Ishikawa (cell line): ENCODE results near the gene LFNG.

Experiments
- CEBPB ChIP-seq: IDR thresholded peaks from 2 replicates; pipeline ENCODE4 v1.6.1; 2012
- CREB1 ChIP-seq: IDR thresholded peaks from 2 replicates; pipeline ENCODE4 v1.6.1; 2012; ENCODE audit warnings: low read depth
- EGR1 ChIP-seq: IDR thresholded peaks from 2 replicates; pipeline ENCODE4 v1.6.1; 2012
- EP300 ChIP-seq: IDR thresholded peaks from 2 replicates; pipeline ENCODE4 v1.6.1; 2012; ENCODE audit warnings: borderline replicate concordance
- FOXM1 ChIP-seq: IDR thresholded peaks from 2 replicates; pipeline ENCODE4 v1.6.1; 2012; ENCODE audit warnings: low read depth, borderline replicate concordance
- NFIC ChIP-seq: IDR thresholded peaks from 2 replicates; pipeline ENCODE4 v1.6.1; 2012
- RAD21 ChIP-seq: IDR thresholded peaks from 2 replicates; pipeline ENCODE4 v1.6.1; 2012; ENCODE audit warnings: low read depth
- TAF1 ChIP-seq: IDR thresholded peaks from 2 replicates; pipeline ENCODE4 v1.6.1; 2012; ENCODE audit warnings: low read depth, mild to moderate bottlenecking
- TCF12 ChIP-seq: IDR thresholded peaks from 2 replicates; pipeline ENCODE4 v1.6.1; 2012; ENCODE audit warnings: low read depth
- TEAD4 ChIP-seq: IDR thresholded peaks from 2 replicates; pipeline ENCODE4 v1.6.1; 2012
- YY1 ChIP-seq: IDR thresholded peaks from 2 replicates; pipeline ENCODE4 v1.6.1; 2012; ENCODE audit warnings: low read depth
- ZBTB7A ChIP-seq: IDR thresholded peaks from 2 replicates; pipeline ENCODE4 v1.6.1; 2012; ENCODE audit warnings: low read depth
- TF ChIP-seq, protein P1 (sequence below): IDR thresholded peaks from 2 replicates; pipeline ENCODE4 v1.6.1; 2012
- TF ChIP-seq, protein P2 (sequence below): IDR thresholded peaks from 2 replicates; pipeline ENCODE4 v1.6.1; 2012
- TF ChIP-seq, protein P3 (sequence below): IDR thresholded peaks from 2 replicates; pipeline ENCODE4 v1.6.1; 2012; ENCODE audit warnings: low read depth, mild to moderate bottlenecking

The LFNG gene

DNA sequence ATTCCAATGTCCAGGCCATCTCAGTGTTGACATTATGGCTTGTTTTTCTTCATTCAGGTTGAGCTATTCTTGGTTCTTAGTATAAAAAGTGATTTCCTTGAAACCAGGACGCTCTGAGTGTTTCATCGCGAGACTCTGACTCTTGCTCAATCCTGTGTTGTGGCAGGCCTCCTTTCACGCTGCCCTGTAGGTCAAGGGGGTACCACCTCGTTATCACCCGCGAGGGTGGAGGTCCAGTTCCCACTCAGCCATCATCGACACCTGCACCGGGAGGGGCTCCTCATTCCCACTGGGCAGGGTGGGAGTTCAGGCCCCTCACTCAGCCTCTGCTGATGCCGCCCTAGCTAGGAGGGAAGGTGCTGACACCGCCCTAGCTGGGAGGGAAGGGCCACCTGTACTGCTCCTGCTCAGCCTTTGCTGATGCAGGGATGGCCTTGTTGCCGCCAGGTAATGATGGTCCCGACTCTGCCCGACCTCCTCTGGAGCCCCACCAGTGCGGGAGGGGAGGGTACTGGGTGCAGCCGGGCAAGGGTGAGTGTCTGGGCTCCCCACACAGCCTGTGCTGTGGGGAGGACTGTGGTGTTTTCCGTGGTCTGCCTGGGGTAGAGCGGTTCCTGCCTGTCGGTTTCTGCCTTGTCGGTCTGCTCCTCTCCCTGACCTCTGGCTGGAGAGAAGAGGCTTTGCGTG is 55.6 kb downstream of the LFNG start:
- no peak for TF ChIP-seq YY1
- TF ChIP-seq CEBPB: no peak
- TF ChIP-seq, protein P1, sequence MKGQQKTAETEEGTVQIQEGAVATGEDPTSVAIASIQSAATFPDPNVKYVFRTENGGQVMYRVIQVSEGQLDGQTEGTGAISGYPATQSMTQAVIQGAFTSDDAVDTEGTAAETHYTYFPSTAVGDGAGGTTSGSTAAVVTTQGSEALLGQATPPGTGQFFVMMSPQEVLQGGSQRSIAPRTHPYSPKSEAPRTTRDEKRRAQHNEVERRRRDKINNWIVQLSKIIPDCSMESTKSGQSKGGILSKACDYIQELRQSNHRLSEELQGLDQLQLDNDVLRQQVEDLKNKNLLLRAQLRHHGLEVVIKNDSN: no peak
- no peak for TF ChIP-seq TCF12
- TF ChIP-seq FOXM1: no peak
- TF ChIP-seq EP300: no peak
- no peak for TF ChIP-seq CREB1
- TF ChIP-seq TAF1: no peak
- TF ChIP-seq RAD21: no peak
- no peak for TF ChIP-seq EGR1
- TF ChIP-seq ZBTB7A: no peak
- TF ChIP-seq, protein P2, sequence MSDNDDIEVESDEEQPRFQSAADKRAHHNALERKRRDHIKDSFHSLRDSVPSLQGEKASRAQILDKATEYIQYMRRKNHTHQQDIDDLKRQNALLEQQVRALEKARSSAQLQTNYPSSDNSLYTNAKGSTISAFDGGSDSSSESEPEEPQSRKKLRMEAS: no peak
- TF ChIP-seq, protein P3, sequence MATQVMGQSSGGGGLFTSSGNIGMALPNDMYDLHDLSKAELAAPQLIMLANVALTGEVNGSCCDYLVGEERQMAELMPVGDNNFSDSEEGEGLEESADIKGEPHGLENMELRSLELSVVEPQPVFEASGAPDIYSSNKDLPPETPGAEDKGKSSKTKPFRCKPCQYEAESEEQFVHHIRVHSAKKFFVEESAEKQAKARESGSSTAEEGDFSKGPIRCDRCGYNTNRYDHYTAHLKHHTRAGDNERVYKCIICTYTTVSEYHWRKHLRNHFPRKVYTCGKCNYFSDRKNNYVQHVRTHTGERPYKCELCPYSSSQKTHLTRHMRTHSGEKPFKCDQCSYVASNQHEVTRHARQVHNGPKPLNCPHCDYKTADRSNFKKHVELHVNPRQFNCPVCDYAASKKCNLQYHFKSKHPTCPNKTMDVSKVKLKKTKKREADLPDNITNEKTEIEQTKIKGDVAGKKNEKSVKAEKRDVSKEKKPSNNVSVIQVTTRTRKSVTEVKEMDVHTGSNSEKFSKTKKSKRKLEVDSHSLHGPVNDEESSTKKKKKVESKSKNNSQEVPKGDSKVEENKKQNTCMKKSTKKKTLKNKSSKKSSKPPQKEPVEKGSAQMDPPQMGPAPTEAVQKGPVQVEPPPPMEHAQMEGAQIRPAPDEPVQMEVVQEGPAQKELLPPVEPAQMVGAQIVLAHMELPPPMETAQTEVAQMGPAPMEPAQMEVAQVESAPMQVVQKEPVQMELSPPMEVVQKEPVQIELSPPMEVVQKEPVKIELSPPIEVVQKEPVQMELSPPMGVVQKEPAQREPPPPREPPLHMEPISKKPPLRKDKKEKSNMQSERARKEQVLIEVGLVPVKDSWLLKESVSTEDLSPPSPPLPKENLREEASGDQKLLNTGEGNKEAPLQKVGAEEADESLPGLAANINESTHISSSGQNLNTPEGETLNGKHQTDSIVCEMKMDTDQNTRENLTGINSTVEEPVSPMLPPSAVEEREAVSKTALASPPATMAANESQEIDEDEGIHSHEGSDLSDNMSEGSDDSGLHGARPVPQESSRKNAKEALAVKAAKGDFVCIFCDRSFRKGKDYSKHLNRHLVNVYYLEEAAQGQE: no peak
- TF ChIP-seq TEAD4: no peak
- no peak for TF ChIP-seq NFIC

DNA sequence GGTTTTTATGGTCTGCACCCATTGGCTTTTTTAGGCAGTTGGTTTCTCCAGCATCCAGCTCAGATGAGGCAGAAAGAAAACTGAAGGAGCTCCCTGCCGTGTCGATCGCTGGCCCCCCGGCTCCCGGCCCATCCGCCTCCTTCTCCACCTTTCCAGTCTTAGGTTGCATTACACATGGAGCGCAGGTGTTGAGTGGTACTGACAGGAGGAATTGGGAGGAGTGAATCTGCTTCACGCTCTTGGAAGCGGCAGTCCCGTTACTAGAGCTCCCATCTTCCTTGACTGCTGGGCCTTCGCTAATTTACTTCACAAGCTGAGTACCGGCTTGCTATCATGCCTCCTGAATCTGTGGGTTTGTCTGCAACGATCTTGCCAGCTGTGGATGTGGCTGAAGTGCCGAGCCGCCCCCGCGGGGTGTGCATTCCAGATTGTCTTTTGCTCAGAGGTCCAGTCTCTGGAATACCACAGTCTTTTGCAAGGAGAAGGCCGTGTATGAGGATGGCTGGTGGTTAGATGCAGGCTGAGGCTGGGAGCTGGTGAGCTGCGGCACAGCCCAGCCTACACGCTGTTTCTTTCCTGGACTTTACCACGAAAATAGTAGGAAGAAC is 56.3 kb downstream of the LFNG start:
- no peak for TF ChIP-seq CEBPB
- no peak for TF ChIP-seq TCF12
- no peak for TF ChIP-seq EGR1
- no peak for TF ChIP-seq EP300
- TF ChIP-seq ZBTB7A: no peak
- no peak for TF ChIP-seq NFIC
- TF ChIP-seq TEAD4: no peak
- no peak for TF ChIP-seq TAF1
- TF ChIP-seq FOXM1: no peak
- no peak for TF ChIP-seq YY1
- TF ChIP-seq CREB1: no peak
- TF ChIP-seq, protein P1: no peak
- TF ChIP-seq, protein P3: no peak
- TF ChIP-seq, protein P2: no peak
- TF ChIP-seq RAD21: no peak

DNA sequence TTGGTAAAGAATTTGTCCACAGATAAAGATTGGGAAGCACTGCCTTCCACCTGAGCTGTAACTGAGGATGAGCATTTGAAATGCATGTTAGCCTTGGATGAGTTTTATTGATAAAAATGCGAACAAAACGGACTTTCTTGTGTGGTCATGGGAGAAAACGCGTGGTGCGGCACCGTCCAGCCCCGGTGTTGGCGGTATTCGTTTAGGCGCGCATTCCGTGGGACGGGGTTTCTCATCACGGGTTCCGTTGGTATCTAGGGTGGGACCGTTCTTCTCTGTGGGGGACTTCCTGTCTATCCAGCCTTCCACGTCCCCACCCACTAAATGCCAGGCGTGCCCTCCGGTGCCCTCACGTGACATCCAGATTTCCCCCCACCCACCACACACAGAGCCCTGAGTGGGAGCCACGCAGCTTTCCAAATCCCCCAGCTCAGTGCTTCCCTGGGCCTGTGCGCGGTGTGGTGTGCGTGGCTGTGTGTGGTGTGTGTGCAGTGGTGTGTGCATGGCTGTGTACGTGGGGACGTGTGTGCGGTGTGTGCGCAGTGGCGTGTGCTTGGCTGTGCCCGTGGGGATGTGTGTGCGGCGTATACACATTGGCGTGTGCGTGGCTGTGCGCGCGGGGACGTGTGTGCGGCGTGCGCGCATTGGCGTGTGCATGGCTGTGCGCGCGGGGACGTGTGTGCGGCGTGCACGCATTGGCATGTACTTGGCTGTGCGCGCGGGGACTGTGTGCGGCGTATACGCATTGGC is 57.3 kb downstream of the LFNG start:
- no peak for TF ChIP-seq EGR1
- TF ChIP-seq FOXM1: no peak
- TF ChIP-seq NFIC: no peak
- no peak for TF ChIP-seq TCF12
- TF ChIP-seq YY1: no peak
- no peak for TF ChIP-seq CREB1
- TF ChIP-seq, protein P3: no peak
- no peak for TF ChIP-seq ZBTB7A
- TF ChIP-seq, protein P1: no peak
- TF ChIP-seq TEAD4: no peak
- no peak for TF ChIP-seq EP300
- TF ChIP-seq TAF1: no peak
- no peak for TF ChIP-seq CEBPB
- TF ChIP-seq, protein P2: no peak
- TF ChIP-seq RAD21: no peak
